GM13977 (cell line): ENCODE measurements around the gene TTC39C.
A peak's percentile ranks its signal among the peaks of the same experiment; 100 is the strongest.

Experiments used
- DNase-seq: peaks from one replicate; pipeline ENCODE4 v3.0.0; 2012; ENCODE audit warnings: low spot score
- CTCF ChIP-seq: IDR thresholded peaks from 2 replicates; pipeline ENCODE4 v1.5.1; 2012; ENCODE audit warnings: mild to moderate bottlenecking, control low read depth; ENCODE audit not compliant: insufficient read depth; ENCODE audit errors: extremely low read depth, missing control alignments
- in situ Hi-C: fragments of 300-500 bp; cut with MboI; formaldehyde crosslinking; loops from one replicate; pipeline ENCODE4 v1.12.0; 2022; ENCODE audit warnings: low sequenced_read_pairs, low pct_unique_long_range_greater_than_20kb, mixed read lengths, inconsistent platforms; ENCODE audit not compliant: unreplicated experiment

The TTC39C gene

GRCh38 chr18:24009651-24010333, 4.8 kb upstream of the TTC39C start:
- in situ Hi-C loops: no loop called here
- TF ChIP-seq CTCF: peak; percentile 51

GRCh38 chr18:24010673-24011072, 3.9 kb upstream of the TTC39C start:
- DNase-seq: no peak
- in situ Hi-C loops: no loop called here
- no peak for TF ChIP-seq CTCF

More at GRCh38 chr18:24009651-24010333, 4.8 kb upstream of the TTC39C start:
- DNase-seq: no peak

- no peak for DNase-seq
- in situ Hi-C loops: no loop called here
- TF ChIP-seq CTCF: no peak
Measured at GRCh38 chr18:24011123-24011917, 3.2 kb upstream of the TTC39C start.

GRCh38 chr18:24013051-24013450, 1.5 kb upstream of the TTC39C start:
- DNase-seq: no peak
- TF ChIP-seq CTCF: no peak
- in situ Hi-C loops: no loop called here

- TF ChIP-seq CTCF: no peak
- DNase-seq: no peak
- in situ Hi-C loops: no loop called here
Measured at GRCh38 chr18:24014986-24015638, 558 bp downstream of the TTC39C start.
